Testis (tissue), 2 donors: ENCODE data around the gene TCEAL6.
"Not testable (repeated sequence)": the region's sequence is repeated elsewhere in the genome, so short reads cannot be mapped to it uniquely, and the experiment has no call there.

Source experiments
- POLR2A ChIP-seq: fragments of 450-650 bp; IDR thresholded peaks from one replicate; pipeline ENCODE4 v1.6.1; 2017; ENCODE audit warnings: antibody characterized with exemption, mild to moderate bottlenecking, moderate library complexity
- TF ChIP-seq, protein P1 (sequence below), 3 experiments: fragments of 450-650 bp in 2 of 3; fragments of 200-600 bp in 1 of 3; sonication (generic) in 1 of 3; IDR thresholded peaks; one replicate each; pipeline ENCODE4 v1.5.1; 2016 to 2019; ENCODE audit warnings: antibody characterized with exemption in 3 of 3, mild to moderate bottlenecking in 2 of 3, moderate library complexity in 1 of 3

- not testable (repeated sequence) for TF ChIP-seq POLR2A
- TF ChIP-seq, protein P1, sequence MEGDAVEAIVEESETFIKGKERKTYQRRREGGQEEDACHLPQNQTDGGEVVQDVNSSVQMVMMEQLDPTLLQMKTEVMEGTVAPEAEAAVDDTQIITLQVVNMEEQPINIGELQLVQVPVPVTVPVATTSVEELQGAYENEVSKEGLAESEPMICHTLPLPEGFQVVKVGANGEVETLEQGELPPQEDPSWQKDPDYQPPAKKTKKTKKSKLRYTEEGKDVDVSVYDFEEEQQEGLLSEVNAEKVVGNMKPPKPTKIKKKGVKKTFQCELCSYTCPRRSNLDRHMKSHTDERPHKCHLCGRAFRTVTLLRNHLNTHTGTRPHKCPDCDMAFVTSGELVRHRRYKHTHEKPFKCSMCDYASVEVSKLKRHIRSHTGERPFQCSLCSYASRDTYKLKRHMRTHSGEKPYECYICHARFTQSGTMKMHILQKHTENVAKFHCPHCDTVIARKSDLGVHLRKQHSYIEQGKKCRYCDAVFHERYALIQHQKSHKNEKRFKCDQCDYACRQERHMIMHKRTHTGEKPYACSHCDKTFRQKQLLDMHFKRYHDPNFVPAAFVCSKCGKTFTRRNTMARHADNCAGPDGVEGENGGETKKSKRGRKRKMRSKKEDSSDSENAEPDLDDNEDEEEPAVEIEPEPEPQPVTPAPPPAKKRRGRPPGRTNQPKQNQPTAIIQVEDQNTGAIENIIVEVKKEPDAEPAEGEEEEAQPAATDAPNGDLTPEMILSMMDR (IDR thresholded peaks at IDR 0.05), result not testable (repeated sequence)
These were observed 16.8 kb downstream of the TCEAL6 start, which contains the start of gene TCEAL2 for GRCh38 chrX:102125436-102125835.
